Measurements from ENCODE around the gene CAPN14. TPM values are rescaled to one million over a fixed set of nuclear protein-coding genes. Genes with fewer than 3 reads are reported as not detected.

The CAPN14 gene
- total and polyA plus RNA-seq, 2 of the 4 experiments (the other 2 are of a cell fraction): under 0.01 to 0.09 TPM

GRCh38 chr2:31214444-31214915 is 2.8 kb downstream of the CAPN14 start:
- no peaks in the 10 kb centered on the region for H3K36me3 ChIP-seq (ENCODE audit: control insufficient read depth, insufficient read depth, low read length)
- in situ Hi-C loops (cut with MboI; ENCODE audit: low sequenced_read_pairs): no loop called here
- POLR2A ChIA-PET (ENCODE audit: unreplicated experiment): no interaction called here
- no peaks in the 10 kb centered on the region for H3K79me1 ChIP-seq (ENCODE audit: low read depth in 1 of 2, low read length in 2 of 2)
- H4K8ac ChIP-seq (ENCODE audit: low read depth in 2 of 2, low read length in 2 of 2): no peak overlapping the region
- dilution Hi-C loops (cut with HindIII; ENCODE audit: low sequenced_read_pairs, unreplicated experiment): no loop called here
- no peak for TF ChIP-seq USF2 (IDR thresholded peaks at IDR 0.05; ENCODE audit: low read depth, low read length)
- no peak for TF ChIP-seq MAZ (IDR thresholded peaks at IDR 0.05; ENCODE audit: borderline replicate concordance, low read depth, low read length)
- no peak for TF ChIP-seq MAFK (IDR thresholded peaks at IDR 0.05; ENCODE audit: low read depth, low read length)
- no peak for TF ChIP-seq BHLHE40 (IDR thresholded peaks at IDR 0.05; ENCODE audit: low read depth, low read length)
- no peak for TF ChIP-seq SMC3 (IDR thresholded peaks at IDR 0.05; ENCODE audit: low read depth, low read length)
- TF ChIP-seq POLR2A (IDR thresholded peaks at IDR 0.05; ENCODE audit: low read depth, low read length): no peak
- no peak for TF ChIP-seq NFE2L2 (IDR thresholded peaks at IDR 0.05; ENCODE audit: low read depth, low read length)
- no peak for TF ChIP-seq RFX5 (IDR thresholded peaks at IDR 0.05; ENCODE audit: low read depth, low read length)
- no peak for TF ChIP-seq FOS (IDR thresholded peaks at IDR 0.05; ENCODE audit: low read depth, low read length)
- TF ChIP-seq CTCF (conservative IDR thresholded peaks at IDR 0.05; ENCODE audit: low read depth, low read length): no peak
- no peak overlapping the region for H2AK5ac ChIP-seq (ENCODE audit: low read depth, low read length)
- H2BK15ac ChIP-seq (ENCODE audit: low read depth, low read length): no peak overlapping the region
- WGBS, 2 experiments (ENCODE audit: extremely low coverage in 2 of 2, insufficient read length in 1 of 2): 81% methylated on average over 5 of the region's 8 CpGs; no CpG with 5 or more reads in 1 of the 2 experiments
- H3K27ac ChIP-seq (ENCODE audit: insufficient read depth, low read length): no peak overlapping the region
- no peak overlapping the region for H2BK5ac ChIP-seq (ENCODE audit: low read depth, low read length, poor library complexity, severe bottlenecking)
- H2BK20ac ChIP-seq (ENCODE audit: low read depth, low read length): no peak overlapping the region
- CTCF ChIA-PET: no interaction called here
- no peaks in the 10 kb centered on the region for H3K4me1 ChIP-seq (ENCODE audit: control insufficient read depth, insufficient read depth, low read length)
- H3K4ac ChIP-seq (ENCODE audit: low read depth, low read length): no peak overlapping the region
- no peaks in the 10 kb centered on the region for H4K20me1 ChIP-seq (ENCODE audit: insufficient read depth, low read length)
- H3K9ac ChIP-seq (ENCODE audit: low read depth, low read length): no peak overlapping the region
- no peak overlapping the region for H3K56ac ChIP-seq (ENCODE audit: extremely low read depth, insufficient read depth, low read length)
- no peak overlapping the region for H4K5ac ChIP-seq (ENCODE audit: low read depth, low read length)
- H3K9me3 ChIP-seq (ENCODE audit: control insufficient read depth, insufficient read depth, low read length): no peaks in the 10 kb centered on the region
- DNase-seq (no peak), ATAC-seq (ENCODE audit: low read depth) (no peak)
- H3K4me3 ChIP-seq (ENCODE audit: insufficient read depth, low read depth, low read length): no peak overlapping the region
- no peak overlapping the region for H4K91ac ChIP-seq (ENCODE audit: insufficient read depth, low read depth, low read length)
- H2AK9ac ChIP-seq (replicated peaks; ENCODE audit: low read depth, low read length, poor library complexity): no peak overlapping the region
- no peaks in the 10 kb centered on the region for H3K9me1 ChIP-seq (ENCODE audit: insufficient read depth, low read length)
- intact Hi-C loops (cut with micrococcal nuclease): no loop called here
- H3K23ac ChIP-seq (ENCODE audit: low read depth, low read length): no peak overlapping the region
- H3K4me2 ChIP-seq (ENCODE audit: low read depth, low read length): no peak overlapping the region
- H2BK120ac ChIP-seq (ENCODE audit: low read depth, low read length): no peak overlapping the region
- no peak overlapping the region for H3K18ac ChIP-seq (ENCODE audit: low read depth, low read length)
- no TSS peak for BruUV-seq (replicated peaks)
- H3K14ac ChIP-seq (replicated peaks; ENCODE audit: low read depth, low read length): no peak overlapping the region
- H2AFZ ChIP-seq (replicated peaks; ENCODE audit: low read length, poor library complexity): no peak overlapping the region
- peaks cover 16% of the 10 kb centered on the region for H3K27me3 ChIP-seq (ENCODE audit: control insufficient read depth, insufficient read depth, low read length)
